Esophagus muscularis mucosa (tissue), 4 donors: Measurements from ENCODE around the gene PSMA8.

Experiments used
- EP300 ChIP-seq: sonication (generic); formaldehyde crosslinking; IDR thresholded peaks from one replicate; pipeline ENCODE4 v1.6.1; 2017; ENCODE audit warnings: antibody characterized with exemption
- POLR2A ChIP-seq: fragments of 450-650 bp; IDR thresholded peaks from one replicate; pipeline ENCODE4 v1.6.1; 2017; ENCODE audit warnings: antibody characterized with exemption, moderate library complexity, mild to moderate bottlenecking, low read depth
- TF ChIP-seq, protein P1 (sequence below), 3 experiments: fragments of 200-600 bp in 2 of 3; fragments of 450-650 bp in 1 of 3; sonication (generic) in 2 of 3; IDR thresholded peaks; one replicate each; pipeline ENCODE4 v1.5.1; 2017 to 2019; ENCODE audit warnings: antibody characterized with exemption in 3 of 3, mild to moderate bottlenecking in 2 of 3, moderate library complexity in 1 of 3

DNA sequence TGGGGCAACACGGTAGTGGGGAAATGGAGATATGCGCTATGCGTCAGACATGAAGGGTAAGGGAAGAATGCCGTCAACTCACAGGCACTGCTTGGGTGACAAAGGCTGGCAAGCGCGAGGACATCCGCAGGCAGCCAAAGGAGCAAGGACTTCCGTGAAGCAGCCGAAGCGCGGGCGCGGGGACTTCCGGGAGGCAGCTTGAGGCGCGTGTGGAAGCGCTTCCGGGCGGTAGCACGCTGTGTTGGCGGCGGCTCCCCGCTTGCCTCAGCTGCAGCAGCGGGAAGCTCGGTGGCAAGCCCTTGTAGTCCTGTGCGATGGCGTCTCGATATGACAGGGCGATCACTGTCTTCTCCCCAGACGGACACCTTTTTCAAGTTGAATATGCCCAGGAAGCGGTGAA is at the start of gene PSMA8:
- TF ChIP-seq, protein P1, sequence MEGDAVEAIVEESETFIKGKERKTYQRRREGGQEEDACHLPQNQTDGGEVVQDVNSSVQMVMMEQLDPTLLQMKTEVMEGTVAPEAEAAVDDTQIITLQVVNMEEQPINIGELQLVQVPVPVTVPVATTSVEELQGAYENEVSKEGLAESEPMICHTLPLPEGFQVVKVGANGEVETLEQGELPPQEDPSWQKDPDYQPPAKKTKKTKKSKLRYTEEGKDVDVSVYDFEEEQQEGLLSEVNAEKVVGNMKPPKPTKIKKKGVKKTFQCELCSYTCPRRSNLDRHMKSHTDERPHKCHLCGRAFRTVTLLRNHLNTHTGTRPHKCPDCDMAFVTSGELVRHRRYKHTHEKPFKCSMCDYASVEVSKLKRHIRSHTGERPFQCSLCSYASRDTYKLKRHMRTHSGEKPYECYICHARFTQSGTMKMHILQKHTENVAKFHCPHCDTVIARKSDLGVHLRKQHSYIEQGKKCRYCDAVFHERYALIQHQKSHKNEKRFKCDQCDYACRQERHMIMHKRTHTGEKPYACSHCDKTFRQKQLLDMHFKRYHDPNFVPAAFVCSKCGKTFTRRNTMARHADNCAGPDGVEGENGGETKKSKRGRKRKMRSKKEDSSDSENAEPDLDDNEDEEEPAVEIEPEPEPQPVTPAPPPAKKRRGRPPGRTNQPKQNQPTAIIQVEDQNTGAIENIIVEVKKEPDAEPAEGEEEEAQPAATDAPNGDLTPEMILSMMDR (IDR thresholded peaks at IDR 0.05), result no peak
- TF ChIP-seq POLR2A, result no peak
- no peak for TF ChIP-seq EP300
